HG03139 (cell line): Measurements from ENCODE around the gene NR2F2.
A peak's percentile ranks its signal among the peaks of the same experiment; 100 is the strongest.

Source experiments
- ATAC-seq: cut with Tn5 transposase; IDR thresholded peaks from one replicate; pipeline ENCODE4 v1.9.1; 2021; ENCODE audit not compliant: unreplicated experiment

The NR2F2 gene

DNA sequence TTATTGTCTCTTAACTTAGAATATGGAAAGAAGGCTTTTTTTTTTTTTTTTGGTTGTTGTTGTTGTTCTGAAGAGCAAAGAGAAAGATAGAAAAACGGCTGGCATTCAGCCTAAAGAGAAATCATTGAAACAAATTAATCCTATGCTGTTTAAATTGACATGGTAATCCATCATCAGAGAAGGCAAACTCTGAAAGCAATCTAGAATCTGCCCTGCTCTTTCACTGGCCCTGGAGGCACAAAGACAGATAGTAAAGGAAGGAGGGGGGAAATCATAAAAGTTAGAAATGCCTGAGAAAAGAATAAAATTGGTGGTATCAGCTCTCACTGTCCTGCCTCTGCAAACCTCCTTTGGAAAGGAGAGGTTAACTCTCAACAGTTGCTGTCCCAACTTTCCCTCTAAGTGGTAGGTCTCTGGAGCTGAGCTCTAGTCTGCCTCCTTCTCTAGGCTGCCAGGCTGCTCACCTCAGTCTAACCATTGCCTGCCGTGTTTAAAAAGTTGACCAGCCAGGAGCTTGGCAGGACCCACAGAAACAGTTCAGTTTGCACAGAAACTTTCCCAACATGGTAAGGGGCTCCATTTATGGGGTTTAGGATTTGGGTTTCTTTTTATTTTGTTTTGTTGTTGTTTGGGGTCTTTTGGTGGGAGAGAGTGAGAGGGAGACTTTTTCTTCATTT, 13.4 kb upstream of the NR2F2 start:
- ATAC-seq, result no peak

DNA sequence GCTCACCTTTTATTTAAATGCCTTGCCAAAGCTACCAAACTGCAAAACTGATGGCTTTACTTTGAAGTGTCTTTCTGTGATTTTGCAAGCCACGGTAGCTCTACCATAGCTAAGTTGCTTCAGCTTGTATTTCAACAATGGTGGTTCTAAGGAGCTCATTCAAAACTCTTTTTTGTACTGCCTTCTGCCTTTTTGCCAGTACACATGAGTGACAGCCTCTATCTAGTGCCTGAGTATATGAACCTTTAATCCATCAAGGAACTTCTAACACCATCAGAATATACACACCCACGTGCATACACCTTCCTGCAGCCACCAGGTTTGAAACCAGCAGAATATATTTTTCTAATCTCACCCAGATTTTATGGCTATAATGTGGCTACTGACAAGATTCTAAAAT, 10.4 kb upstream of the NR2F2 start:
- ATAC-seq, result no peak

DNA sequence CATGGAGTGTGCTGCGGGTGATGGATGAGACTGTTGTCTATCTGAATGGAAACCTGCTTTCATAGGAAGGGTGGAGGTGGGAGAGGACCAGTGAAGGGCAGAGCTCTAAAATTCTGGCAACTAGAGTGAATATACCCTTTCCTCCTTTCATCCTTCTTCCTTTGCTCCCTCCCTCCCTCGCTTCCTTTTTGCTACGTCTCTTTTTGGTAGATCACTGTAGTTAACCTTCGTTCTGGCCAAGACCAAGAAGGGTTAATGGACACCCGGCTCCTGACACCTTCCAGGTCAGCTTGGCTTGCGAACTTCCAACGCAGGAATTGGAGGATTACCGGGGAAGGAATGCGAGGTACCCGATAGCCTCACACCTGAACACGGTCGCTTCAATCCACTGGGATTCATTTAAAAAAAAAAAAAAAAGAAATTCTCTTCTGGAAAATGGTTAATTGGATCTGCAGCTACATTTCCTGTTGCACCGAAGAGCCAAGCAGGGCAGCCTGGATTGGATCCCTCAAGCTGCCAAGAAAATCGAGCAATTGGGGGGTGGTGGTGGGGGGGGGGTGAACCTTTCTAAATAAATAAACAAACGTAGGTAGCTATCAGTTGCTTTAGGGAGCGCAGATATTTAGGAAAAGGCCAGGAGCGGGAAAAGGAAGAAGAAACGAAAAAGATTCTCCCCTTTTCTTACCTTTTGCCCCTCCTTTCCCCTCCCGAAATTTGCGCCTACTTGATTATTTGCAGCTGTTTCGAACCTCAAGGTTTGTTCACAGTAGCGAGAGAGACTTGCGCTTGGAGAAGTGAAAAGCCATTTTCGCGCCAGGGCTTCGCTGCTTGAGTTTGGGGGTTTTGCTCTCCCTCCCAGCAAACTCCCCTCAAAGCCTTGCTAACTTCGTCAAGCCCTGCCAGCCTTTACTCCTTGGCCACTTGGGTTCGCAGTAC, 9.5 kb upstream of the NR2F2 start:
- ATAC-seq, result no peak

DNA sequence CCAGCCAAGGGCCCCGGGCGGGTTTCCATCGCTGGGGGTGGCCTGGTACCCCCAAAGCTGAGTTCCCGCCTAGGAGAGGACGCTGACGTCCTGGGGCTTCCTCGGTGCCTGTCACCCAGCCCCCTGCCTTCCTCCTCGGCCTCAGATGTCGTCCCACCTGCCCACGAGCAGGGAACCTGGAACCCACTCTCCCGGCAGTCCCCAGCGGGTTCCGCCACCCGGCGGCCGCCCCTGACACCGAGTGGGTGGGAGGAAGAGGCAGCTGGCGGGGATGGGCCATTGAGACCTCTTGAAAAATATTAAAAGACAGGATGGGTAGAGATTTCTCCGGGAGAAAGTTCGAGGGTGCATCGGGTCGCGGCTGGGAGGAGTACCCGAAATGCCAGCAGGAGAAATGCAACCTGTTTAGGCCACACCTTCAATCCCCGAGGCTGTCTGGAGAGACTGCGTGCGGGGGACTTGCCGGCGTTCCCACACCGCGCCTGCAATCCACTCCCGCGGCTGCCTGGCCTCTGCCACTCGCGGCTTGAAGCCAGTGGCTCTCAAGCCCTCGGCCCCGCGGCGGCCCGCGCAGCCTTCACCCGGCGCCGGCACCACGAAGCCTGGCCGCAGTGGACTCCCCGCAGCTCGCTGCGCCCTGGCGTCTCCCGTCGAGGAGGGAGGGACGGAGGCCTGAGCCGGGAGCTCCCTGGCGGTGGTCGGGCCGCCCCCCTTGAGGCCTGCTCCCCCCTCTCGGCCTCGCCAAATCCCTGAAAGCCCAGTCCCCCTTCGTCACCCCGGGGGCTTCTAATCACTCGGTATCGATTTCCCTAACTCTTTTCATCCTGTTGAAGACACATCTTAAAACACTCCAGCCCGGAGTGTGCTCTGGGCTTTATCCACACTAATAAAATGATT, 8.6 kb upstream of the NR2F2 start:
- ATAC-seq, result no peak

DNA sequence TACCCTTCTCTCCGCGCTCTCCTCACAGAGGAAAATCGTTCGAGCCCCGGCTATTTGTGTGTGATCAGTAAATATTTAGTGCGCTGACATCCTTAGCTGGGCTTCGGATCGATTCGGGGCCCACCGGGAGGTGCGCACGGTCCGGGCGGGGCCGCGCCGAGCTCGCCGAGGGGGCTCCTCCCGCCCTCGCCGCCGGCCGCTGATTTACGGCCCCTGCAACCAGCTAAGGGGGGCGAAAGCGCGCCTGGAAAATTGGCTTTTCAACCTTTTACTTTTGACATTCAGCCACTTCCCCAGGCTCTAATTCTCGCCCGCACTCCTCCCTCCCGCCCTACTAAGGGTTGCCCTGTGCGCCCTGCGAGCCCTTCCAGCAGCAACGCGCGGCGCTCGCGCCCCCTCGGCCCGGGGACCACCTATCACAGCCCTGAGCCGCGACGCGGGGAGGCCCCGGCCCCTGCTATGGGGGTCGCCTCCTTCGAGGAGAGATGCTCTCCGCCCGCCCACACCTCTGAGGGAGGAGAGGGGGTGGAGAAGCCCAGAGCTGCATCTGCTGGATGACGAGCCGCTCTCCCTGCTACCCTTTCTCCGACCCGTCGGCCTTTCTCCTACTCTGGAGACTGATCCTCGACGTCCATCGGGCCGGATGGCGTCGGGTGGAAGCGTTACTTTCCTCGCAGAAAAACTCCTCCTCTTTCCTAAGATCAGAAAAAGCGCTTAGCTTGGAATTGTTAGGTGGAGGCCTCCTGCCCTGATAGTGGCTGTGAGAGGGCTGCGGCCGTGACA, 7.8 kb upstream of the NR2F2 start:
- ATAC-seq, result no peak

DNA sequence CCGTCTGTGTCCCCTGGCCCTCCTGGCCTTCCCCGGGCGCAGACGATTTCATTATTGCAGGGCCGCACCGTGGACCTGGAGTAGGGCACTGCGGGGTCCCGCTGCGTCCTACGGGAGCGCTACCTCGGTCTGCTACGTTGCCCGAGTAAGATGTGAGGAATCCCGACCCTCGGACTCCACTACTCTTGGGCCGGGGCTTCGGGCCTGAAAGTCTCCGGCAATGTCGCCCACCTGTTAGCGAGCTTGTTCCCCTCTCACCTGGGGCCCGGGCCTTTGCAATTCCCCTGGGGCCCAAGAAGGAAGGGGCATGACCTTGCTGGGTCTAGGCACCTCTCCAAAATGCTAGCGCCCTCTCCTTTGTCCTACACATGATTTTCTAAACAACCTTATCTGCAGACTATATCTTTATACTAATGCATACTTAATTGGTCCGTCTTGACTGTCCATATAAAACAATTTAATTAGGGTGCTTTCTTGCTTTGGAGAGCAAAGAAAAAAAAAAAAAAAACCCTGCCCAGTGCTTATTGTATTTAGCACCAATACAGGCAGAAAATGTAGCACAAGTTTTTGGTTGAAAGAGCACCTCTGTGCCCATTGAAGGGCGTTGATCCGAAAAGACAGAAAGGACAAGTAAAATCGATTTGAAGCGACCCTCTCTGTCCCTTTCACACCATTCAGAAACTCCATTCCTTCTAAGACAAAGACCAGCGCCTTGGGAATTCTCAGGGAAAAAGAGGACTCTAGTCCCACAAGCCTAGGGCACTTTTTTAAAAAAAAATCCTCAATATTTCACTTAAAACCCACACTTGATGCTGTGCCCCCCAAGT, 7.0 kb upstream of the NR2F2 start:
- no peak for ATAC-seq

DNA sequence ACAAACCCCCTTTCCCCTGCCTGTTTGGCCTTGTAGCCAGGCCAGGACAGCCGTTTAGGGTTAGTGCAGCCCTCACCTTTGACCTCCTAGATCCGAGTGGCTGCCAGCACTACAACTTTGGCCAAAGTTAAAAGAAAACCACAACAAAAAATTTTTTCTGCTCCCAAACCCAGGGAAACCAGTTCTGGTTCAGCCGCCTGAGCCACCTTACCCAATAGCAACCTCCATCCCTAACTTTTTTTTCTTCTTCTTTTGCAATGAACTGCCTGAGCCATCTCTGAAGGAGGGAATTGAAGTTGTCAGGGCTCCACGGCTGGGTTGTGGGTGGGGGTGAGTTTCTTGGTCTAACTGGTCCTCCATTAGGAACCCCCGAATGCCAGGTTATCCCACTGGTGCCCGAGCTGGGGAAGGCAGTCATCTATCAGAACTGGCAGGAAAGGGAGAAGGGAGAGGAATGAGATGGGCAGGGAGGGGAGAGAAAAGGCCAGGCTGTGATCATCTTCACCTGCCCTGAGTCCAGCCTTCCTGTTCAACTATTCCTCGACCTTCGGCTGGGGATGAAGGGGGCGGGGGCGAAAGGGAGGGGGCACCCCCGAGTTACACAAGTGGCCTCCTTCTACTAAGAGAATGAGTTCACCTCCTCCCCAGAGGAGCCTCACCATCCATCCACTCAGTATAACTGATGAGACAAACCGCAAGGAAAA, 6.2 kb upstream of the NR2F2 start:
- no peak for ATAC-seq

DNA sequence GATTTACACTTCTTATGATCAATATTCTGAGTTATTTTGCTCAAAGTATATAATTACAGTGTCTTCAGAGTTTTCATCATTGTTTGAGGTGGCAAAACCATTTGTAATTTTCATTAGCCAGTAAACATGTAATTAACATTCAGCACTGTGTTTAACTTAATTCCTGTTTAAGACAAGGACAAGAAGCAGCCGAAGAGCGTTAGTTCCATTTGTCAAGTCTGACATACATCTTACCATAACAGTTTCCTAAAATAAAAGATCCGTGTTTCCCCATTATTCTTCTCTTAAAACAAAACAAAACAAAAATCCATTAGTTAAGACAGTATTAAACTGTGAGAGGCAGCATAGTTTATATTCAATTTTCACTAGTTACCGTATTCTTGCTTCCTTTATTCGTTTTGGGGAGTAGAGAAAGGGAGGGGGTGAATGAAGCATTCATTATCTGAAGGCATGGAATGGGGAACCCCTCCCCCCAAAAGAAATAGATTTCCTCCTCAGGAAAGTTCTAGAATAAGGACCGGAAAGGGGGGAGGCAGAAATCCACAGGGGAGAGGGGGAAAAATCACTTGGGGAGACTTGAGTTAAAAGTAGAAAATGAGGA, 5.5 kb upstream of the NR2F2 start:
- no peak for ATAC-seq

DNA sequence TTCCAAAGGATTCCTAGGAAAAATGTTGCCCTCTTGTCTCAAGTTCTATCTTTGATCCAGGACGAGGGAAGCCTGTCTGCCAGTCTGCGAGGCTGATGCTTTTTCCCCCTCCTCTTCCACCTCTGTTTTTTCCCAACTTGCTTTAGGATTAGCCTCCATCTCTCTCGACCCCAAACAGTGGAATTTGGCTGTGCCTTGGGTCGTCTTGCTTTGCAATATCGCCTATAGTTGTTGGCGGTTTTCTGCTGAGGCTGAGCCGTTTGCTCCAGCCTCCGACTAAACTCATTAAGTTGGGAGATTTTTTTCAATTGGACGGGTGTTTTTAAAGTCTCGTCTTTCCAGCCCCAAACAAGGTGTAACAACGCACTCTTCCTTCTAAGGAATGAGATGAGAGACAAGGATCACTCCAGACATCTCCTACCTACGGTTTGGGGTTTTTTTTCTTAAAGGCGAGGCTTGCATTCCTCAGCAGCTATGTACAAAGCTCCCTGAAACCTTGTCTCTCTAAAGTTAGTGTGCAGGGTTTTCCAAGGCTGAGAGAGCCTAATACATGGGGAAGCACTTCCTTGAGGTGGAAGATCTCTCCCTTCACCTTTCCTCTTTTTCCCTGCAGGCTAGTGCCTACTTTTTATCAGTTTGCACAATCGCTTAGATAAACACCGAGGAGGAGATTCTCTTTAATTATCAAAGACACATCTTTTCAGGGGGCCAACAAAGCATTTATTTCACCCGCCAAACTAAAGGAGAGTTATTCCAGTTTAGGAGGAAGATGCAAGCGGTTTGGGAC, 4.8 kb upstream of the NR2F2 start:
- ATAC-seq, result no peak

DNA sequence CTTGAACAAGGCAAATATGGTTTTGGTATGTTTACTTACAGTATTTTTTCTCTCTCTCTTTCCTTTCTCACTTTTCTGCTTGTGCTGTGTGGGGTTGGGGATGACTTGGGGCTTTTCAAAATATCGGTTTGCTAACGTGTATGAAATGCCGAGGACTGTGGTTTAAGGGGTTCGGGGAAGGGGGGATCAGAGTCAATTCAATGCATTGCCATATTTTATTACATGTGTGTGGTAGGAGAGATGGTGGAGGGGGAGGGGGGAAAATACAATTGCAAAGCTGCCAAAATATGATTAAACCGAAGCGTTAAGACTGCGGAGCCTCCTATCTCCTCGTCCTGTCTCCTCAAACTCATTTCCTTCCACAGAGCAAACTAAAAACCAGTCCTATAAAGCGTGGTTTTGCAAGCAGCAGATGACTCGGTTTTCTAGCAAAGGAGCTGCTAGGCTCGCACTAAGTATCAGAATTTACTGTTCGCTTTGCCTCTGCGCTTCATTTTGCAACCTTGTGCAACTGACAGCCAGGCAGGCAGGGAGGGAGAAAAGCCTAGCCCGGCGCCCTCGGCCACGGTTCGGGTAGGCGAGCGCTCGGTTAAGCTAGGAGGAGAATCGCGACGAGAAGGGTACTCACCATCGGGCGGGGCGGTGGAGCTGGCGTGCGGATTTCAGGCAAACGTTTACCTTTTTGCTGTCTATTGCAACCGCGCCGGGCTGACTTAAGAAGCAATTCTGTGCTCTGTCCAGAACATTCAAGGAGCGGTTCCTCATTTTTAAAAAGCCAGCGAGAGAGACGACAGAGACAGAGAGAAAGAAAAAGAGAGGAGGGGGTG, 4.0 kb upstream of the NR2F2 start:
- no peak for ATAC-seq

DNA sequence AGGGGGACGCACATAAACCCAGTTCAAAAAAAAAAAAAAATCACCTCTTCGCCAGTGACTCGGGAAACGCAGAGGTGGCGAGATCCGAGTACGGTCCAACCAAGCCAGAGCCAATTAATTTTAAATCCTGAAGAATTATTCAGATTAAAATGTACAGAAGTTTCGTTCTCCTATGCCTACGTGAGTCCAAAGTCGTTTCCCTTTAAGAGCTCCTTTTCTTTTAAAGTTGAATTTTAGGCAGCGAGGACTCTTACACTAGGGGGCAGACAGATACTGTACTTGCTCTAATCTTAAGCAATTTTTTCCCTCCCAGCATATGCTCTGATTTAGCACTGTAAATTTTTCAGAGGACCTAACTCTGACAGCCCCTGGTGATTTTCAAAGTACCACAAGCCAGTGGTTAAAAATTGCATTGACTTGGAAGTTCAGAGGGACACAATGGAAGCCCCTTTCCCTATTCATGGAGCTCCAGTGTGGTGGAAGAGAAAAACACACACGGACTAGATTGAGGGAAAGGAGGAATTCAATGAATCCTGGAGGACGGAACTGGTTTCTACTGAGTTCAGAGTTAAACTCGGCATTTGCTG, 3.3 kb upstream of the NR2F2 start:
- ATAC-seq, result no peak

DNA sequence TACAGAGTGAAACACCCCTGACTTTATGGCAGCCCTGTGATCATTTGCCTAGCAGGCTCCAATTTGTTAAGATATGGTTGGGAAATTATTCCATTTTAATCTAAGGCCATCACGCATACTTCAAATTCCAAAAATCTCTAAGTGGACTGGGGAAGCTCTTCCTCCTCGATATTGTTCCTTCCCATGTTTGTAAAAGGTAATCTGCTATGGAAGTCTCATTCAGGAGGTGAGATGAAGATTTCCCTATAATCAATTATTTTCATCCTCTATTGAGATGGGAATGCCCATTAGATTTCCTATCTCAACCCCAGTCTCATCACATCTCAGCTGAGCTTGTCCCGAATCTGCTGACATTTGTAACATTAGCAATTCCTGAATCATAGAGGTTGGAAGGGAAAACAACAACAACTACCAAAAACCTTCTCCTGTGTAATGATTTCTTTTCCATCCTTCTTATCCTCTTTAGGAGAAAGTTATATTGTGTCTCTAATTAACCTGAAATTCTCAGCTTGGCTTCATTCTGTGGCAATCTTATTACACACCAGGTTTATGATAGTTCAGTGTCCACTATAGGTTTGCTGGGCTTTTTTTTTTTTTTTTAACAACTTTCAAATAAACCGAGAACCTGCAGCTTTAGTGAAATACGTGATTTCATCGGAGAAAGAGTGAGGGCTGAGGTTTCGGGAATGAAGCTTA, 2.2 kb upstream of the NR2F2 start:
- ATAC-seq, result no peak

DNA sequence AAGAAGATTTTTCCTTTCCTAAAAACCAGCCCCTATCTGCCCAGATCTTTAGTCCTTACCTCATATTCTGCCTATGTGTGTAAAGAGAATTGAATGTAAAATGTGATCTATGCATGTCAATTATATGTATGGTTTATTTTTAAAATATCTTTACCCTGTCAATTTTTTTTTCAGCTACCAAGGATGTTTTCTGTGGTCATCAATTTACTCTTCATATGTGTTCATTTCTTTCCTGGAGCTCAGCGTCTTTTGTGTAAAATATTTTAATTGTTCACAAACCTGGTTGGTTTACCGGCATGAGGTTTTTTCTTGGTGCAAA, 1.7 kb upstream of the NR2F2 start:
- no peak for ATAC-seq

DNA sequence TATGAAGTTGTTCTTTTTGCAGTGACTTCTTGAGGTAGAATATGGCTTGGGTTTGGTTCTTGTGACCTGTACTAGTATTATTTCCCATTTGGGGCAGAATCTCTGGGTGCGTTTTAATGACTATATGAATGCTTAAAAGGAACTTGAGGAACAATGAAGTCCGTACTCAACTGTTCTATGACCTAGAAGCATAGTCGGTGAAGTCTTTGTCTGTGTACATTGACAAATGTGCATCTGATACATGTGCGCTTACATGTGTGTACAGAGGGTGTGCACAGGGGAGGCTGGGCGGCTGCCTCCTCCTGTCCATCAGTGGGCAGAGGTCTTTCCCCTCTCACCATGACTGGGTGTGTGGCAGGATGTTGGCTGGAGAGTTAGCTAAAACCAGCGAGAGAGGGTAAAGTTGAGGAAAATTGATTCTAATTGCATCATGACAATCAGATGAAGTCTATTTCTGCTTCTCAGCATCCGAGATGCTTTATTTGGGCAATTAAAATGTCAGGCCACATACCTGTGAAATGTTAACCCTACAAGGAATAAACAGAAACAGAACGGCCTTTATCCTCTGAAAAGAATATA, 1.0 kb upstream of the NR2F2 start:
- no peak for ATAC-seq

DNA sequence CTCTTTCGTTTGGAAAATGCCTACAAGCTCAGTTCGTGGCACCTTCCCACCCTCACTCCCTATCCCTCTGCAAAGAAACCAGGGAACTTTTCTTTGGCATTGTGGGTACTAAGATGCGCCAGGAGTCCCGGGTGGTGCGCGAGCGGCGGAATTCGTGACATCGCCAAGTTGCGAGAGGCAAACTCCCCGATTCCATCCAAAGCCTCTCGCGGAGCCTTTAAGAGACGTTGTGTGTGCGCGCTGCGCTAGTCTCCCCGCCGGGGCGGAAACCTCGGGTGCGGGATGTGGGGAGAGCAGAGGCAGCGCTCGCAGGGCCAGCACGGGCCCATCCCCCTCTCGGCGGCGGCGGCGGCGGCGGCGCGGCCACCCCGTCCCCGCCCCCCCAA, 443 bp upstream of the NR2F2 start:
- ATAC-seq, result peak; percentile 25
